ENCODE results near the gene LCNL1. TPM values are rescaled to one million over a fixed set of nuclear protein-coding genes. Genes with fewer than 3 reads are reported as not detected.

The LCNL1 gene
- total and polyA plus RNA-seq, 2 donors (not counting 1 experiment from before 2014, with no cell fraction given): not detected

GRCh38 chr9:137017791-137018497, 35.2 kb downstream of the LCNL1 start:
- no peak overlapping the region for H3K4me3 Mint-ChIP-seq
- H4K20me1 ChIP-seq (ENCODE audit: control insufficient read depth, insufficient read depth, low read length, poor library complexity, severe bottlenecking): no peaks in the 10 kb centered on the region
- no peak overlapping the region for H3K27ac Mint-ChIP-seq
- no peak overlapping the region for H3K4me3 ChIP-seq (ENCODE audit: control extremely low read depth in 1 of 5, extremely low read depth in 1 of 5, insufficient read depth in 1 of 5, low read depth in 2 of 5, low read length in 4 of 5)
- intact Hi-C loops (cut with micrococcal nuclease): no loop called here
- H3K79me2 ChIP-seq (ENCODE audit: control insufficient read depth, insufficient read depth, low read length): no peaks in the 10 kb centered on the region
- H3K9me3 ChIP-seq (ENCODE audit: control extremely low read depth in 1 of 3, control insufficient read depth in 2 of 3, insufficient read depth in 1 of 3, low read length in 2 of 3): peaks cover 0 to 9% (median 0%) of the 10 kb centered on the region in 3 donors
- H3K9me3 Mint-ChIP-seq (ENCODE audit: insufficient read depth): no peaks in the 10 kb centered on the region
- no peaks in the 10 kb centered on the region for H3K27me3 ChIP-seq (replicated peaks in 1 of 4; ENCODE audit: control extremely low read depth in 1 of 4, control insufficient read depth in 3 of 4, insufficient read depth in 4 of 4, low read length in 3 of 4)
- no peak for TF ChIP-seq EZH2 (IDR thresholded peaks at IDR 0.05; ENCODE audit: borderline replicate concordance, insufficient read depth, low read depth, low read length, poor library complexity, severe bottlenecking)
- TF ChIP-seq CTCF (IDR thresholded peaks at IDR 0.05): no peak
- ATAC-seq (ENCODE audit: low read depth) (no peak), DNase-seq (no peak)
- no peaks in the 10 kb centered on the region for H3K4me1 Mint-ChIP-seq
- ChIA-PET POLR2A (interaction anchor here (0.6 to 0.7 kb wide), 2 partner anchors 27 to 342 kb away, joined by 4 to 5 read pairs; no protein-coding TSS in a partner anchor), CTCF (interaction anchor here (1.6 kb wide), 1 partner anchor 11 kb away, joined by 5 read pairs; no protein-coding TSS in a partner anchor)
- no peak overlapping the region for H3K27ac ChIP-seq (ENCODE audit: low read length in 2 of 2)
- H3K4me2 ChIP-seq (replicated peaks; ENCODE audit: low read depth, low read length, poor library complexity, severe bottlenecking): no peak overlapping the region
- H3K27me3 Mint-ChIP-seq: no peaks in the 10 kb centered on the region
- peaks cover 0 to 5% of the 10 kb centered on the region in 2 experiments for H3K36me3 ChIP-seq (replicated peaks in 1 of 2; ENCODE audit: control extremely low read depth in 1 of 2, control insufficient read depth in 1 of 2, extremely low read depth in 1 of 2, insufficient read depth in 2 of 2, low read length in 1 of 2)
- no peaks in the 10 kb centered on the region for H3K4me1 ChIP-seq (ENCODE audit: control insufficient read depth in 2 of 2, insufficient read depth in 2 of 2, low read length in 2 of 2)
- H3K9ac ChIP-seq (ENCODE audit: low read length): no peak overlapping the region
- no peak overlapping the region for H2AFZ ChIP-seq (ENCODE audit: insufficient read depth, low read depth, low read length, poor library complexity, severe bottlenecking)
- WGBS (ENCODE audit: insufficient coverage): 96% methylated on average over 36 of the region's 45 CpGs
